Testis (tissue), 2 donors: ENCODE results near the gene MLKL.

Source experiments
- CTCF ChIP-seq, 3 experiments: fragments of 450-650 bp in 2 of 3; fragments of 200-600 bp in 1 of 3; sonication (generic) in 1 of 3; IDR thresholded peaks; one replicate each; pipeline ENCODE4 v1.5.1; 2016 to 2019; ENCODE audit warnings: antibody characterized with exemption in 3 of 3, mild to moderate bottlenecking in 2 of 3, moderate library complexity in 1 of 3
- POLR2A ChIP-seq: fragments of 450-650 bp; IDR thresholded peaks from one replicate; pipeline ENCODE4 v1.6.1; 2017; ENCODE audit warnings: antibody characterized with exemption, mild to moderate bottlenecking, moderate library complexity

DNA sequence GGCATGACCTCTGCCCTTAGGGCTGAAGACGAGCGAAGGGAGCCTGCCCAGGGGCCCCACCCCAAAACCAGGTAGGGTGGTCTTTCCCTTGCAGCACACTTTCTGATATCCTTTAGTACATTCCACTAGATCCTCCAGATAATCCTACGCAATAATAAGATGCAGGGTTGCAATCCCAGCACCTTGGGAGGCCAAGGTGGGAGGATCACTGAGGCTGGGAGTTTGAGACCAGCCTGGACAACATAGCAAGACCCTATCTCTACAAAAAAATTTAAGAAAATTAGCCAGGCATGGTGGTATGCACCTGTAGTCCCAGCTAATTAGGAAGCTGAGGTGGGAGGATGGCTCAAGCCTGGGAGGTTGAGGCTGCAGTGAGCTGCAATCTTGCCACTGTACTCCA is 34.9 kb upstream of the MLKL start:
- TF ChIP-seq CTCF (IDR thresholded peaks at IDR 0.05) (no peak), POLR2A (no peak)
